Measurements from ENCODE around the gene TLCD5. TPM values are rescaled to one million over a fixed set of nuclear protein-coding genes. Genes with fewer than 3 reads are reported as not detected.

Gene TLCD5
- total RNA-seq, 1 experiment from 2014 or later = 7.1 TPM

DNA sequence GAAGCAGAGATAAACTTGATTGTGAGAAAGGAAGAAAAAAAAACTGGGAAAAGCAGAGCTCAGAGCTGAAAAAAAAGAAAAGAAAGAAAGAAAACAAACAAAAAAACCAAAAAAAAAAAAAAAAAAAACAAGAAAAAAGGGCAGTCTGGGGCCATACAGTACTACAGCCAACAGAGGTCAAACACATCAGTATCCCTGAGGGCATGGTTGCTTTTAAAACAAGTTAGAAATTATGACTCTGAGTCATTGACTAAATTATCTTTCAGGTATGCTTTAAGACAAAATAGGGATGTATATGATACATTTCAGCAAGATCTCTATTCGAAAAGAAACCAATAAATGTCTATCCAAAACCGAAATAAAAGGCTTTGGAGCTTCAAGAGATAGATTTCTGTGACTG lies 37.1 kb upstream of the TLCD5 start:
- no peak overlapping the region for H4K91ac ChIP-seq (ENCODE audit: insufficient read length, low read depth, low read length)
- Mint-ChIP-seq H3K27me3 (ENCODE audit: low read depth) (peaks cover 16% of the 10 kb centered on the region), H3K9me3 (no peaks in the 10 kb centered on the region), H3K4me3 (no peak overlapping the region), H3K4me1 (peaks cover 15% of the 10 kb centered on the region in 2 experiments), H3K36me3 (ENCODE audit: insufficient read depth in 1 of 3, low read depth in 3 of 3) (no peaks in the 10 kb centered on the region), H3K27ac (no peak overlapping the region)
- no peak overlapping the region for H3K4me2 ChIP-seq (ENCODE audit: insufficient read depth, insufficient read length, low read length)
- H3K23ac ChIP-seq (ENCODE audit: insufficient read length, low read depth, low read length) = no peak overlapping the region
- H3K79me2 ChIP-seq (ENCODE audit: insufficient read depth, low read length) = no peaks in the 10 kb centered on the region
- H2BK5ac ChIP-seq (ENCODE audit: insufficient read length, low read length) = no peak overlapping the region
- H3K9ac ChIP-seq (ENCODE audit: extremely low read depth, insufficient read length, low read length) = no peak overlapping the region
- no CpG with 5 or more reads among the region's 2 CpGs for whole genome bisulfite sequencing (ENCODE audit: extremely low coverage, insufficient read length, low lambda C conversion rate)
- H3K4me1 ChIP-seq (ENCODE audit: insufficient read depth, low read length) = no peaks in the 10 kb centered on the region
- no peak overlapping the region for H3T11ph ChIP-seq (ENCODE audit: low read length)
- H3K4ac ChIP-seq (ENCODE audit: low read depth, low read length) = no peak overlapping the region
- no peak overlapping the region for H3K18ac ChIP-seq (ENCODE audit: insufficient read length, low read depth, low read length)
- no peak overlapping the region for H3K56ac ChIP-seq (ENCODE audit: insufficient read length, low read depth, low read length)
- no peaks in the 10 kb centered on the region for H3K27me3 ChIP-seq (ENCODE audit: insufficient read depth, low read length)
- no peaks in the 10 kb centered on the region for H3K23me2 ChIP-seq (ENCODE audit: insufficient read length, low read depth, low read length, poor library complexity, severe bottlenecking)
- H3K14ac ChIP-seq (ENCODE audit: insufficient read depth, low read length) = no peak overlapping the region
- no peaks in the 10 kb centered on the region for H4K20me1 ChIP-seq (ENCODE audit: control insufficient read depth, insufficient read depth, insufficient read length)
- no peak overlapping the region for H3K27ac ChIP-seq (ENCODE audit: insufficient read length, low read depth, low read length)
- no peak overlapping the region for H2BK15ac ChIP-seq (ENCODE audit: low read depth, low read length)
- no peak for TF ChIP-seq CTCF (conservative IDR thresholded peaks at IDR 0.05)
- H2BK20ac ChIP-seq (ENCODE audit: low read depth, low read length, poor library complexity, severe bottlenecking) = no peak overlapping the region
- H4K8ac ChIP-seq (replicated peaks; ENCODE audit: insufficient read length, low read depth, low read length) = no peak overlapping the region
- no peak overlapping the region for H2BK12ac ChIP-seq (ENCODE audit: insufficient read length, low read depth, low read length)
- H3K9me3 ChIP-seq (ENCODE audit: control insufficient read depth, low read depth, low read length) = no peaks in the 10 kb centered on the region
- H4K5ac ChIP-seq (ENCODE audit: insufficient read length, low read depth, low read length) = no peak overlapping the region
- no peaks in the 10 kb centered on the region for H3K79me1 ChIP-seq (ENCODE audit: insufficient read depth, low read depth, low read length, poor library complexity, severe bottlenecking)
- H2AK5ac ChIP-seq (ENCODE audit: insufficient read length, low read length) = no peak overlapping the region
- no peak overlapping the region for H2BK120ac ChIP-seq (ENCODE audit: low read depth, low read length, poor library complexity, severe bottlenecking)
- no peak for DNase-seq
- no peak overlapping the region for H2AFZ ChIP-seq (ENCODE audit: low read length)
